T-cell (primary cell): ENCODE results near the gene KCTD10. TPM values are rescaled to one million over a fixed set of nuclear protein-coding genes. Genes with fewer than 3 reads are reported as not detected.
A peak's percentile ranks its signal among the peaks of the same experiment; 100 is the strongest.

Source experiments
- ATAC-seq, 4 experiments: fragments of 200-7000 bp in 3 of 4; fragments of 150-1000 bp in 1 of 4; cut with Tn5 transposase; replicated peaks in 1 of 4; 1 replicate in 3 of 4; 2 replicates in 1 of 4; pipeline ENCODE4 v1.10.0; 2021; ENCODE audit warnings: moderate library complexity in 3 of 4, mild to moderate bottlenecking in 2 of 4, moderate number of reproducible peaks in 1 of 4
- CTCF ChIA-PET, 2 donors: fragments of 300-600 bp; sonication (Branson Sonifier 250); formaldehyde crosslinking; loops; one replicate each; lab custom pipeline; 2022; ENCODE audit warnings: antibody characterized with exemption in 2 of 2; lab: Charles Lee
- POLR2A ChIA-PET, 2 donors: fragments of 300-600 bp; sonication (Branson Sonifier 250); formaldehyde crosslinking; loops; one replicate each; lab custom pipeline; 2022; ENCODE audit warnings: antibody characterized with exemption in 2 of 2; lab: Charles Lee
- DNase-seq, 35 experiments: peaks; one replicate each; pipeline versions ENCODE4 v3.0.0 to v3.0.0-alpha.2; 2013 to 2023
- H3K27ac ChIP-seq: one replicate; pipeline ENCODE4 v1.5.1; 2013; ENCODE audit warnings: low read length
- H3K27me3 ChIP-seq, 2 experiments: replicated peaks in 1 of 2; 1 replicate in 1 of 2; 2 replicates in 1 of 2; pipeline versions ENCODE4 v1.6.1 to v1.7.0; 2013; ENCODE audit warnings: low read length in 1 of 2, mixed read lengths in 1 of 2; ENCODE audit not compliant: control insufficient read depth in 2 of 2, insufficient read depth in 2 of 2; ENCODE audit errors: extremely low read depth in 1 of 2
- H3K36me3 ChIP-seq, 2 donors: 1 replicate in 1 of 2; 2 replicates in 1 of 2; pipeline versions ENCODE4 v1.6.1 to v1.7.0; 2013; ENCODE audit warnings: low read length in 1 of 2; ENCODE audit not compliant: control insufficient read depth in 2 of 2, insufficient read depth in 1 of 2; ENCODE audit errors: extremely low read depth in 1 of 2
- H3K4me1 ChIP-seq, 2 experiments: 1 replicate in 1 of 2; 2 replicates in 1 of 2; pipeline versions ENCODE4 v1.6.1 to v1.7.0; 2013; ENCODE audit warnings: low read length in 2 of 2, mixed read lengths in 1 of 2; ENCODE audit not compliant: insufficient read depth in 2 of 2, control insufficient read depth in 1 of 2; ENCODE audit errors: extremely low read depth in 1 of 2
- H3K4me3 ChIP-seq, 2 donors: 1 replicate in 1 of 2; 2 replicates in 1 of 2; pipeline versions ENCODE4 v1.5.1 to v1.7.0; 2013; ENCODE audit warnings: mild to moderate bottlenecking in 2 of 2, low read length in 1 of 2, moderate library complexity in 1 of 2; ENCODE audit not compliant: control insufficient read depth in 1 of 2; ENCODE audit errors: extremely low read depth in 1 of 2
- H3K9me3 ChIP-seq: 2 replicates; pipeline ENCODE4 v1.7.0; 2013
- H3K27ac Mint-ChIP-seq, 2 donors: one replicate each; pipeline ENCODE4 v1.8.0; 2020 to 2021; ENCODE audit warnings: mild to moderate bottlenecking in 2 of 2, mixed read lengths in 2 of 2
- H3K27me3 Mint-ChIP-seq, 2 donors: one replicate each; pipeline ENCODE4 v1.8.0; 2021 to 2022; ENCODE audit warnings: mixed read lengths in 2 of 2
- H3K36me3 Mint-ChIP-seq: one replicate; pipeline ENCODE4 v1.8.0; 2021; ENCODE audit warnings: mixed read lengths
- H3K4me1 Mint-ChIP-seq, 3 donors: one replicate each; pipeline ENCODE4 v1.8.0; 2020 to 2022; ENCODE audit warnings: mixed read lengths in 3 of 3, mild to moderate bottlenecking in 1 of 3
- H3K4me3 Mint-ChIP-seq, 3 donors: one replicate each; pipeline ENCODE4 v1.8.0; 2020 to 2022; ENCODE audit warnings: mild to moderate bottlenecking in 3 of 3, mixed read lengths in 3 of 3, moderate library complexity in 3 of 3
- H3K9me3 Mint-ChIP-seq, 3 donors: one replicate each; pipeline ENCODE4 v1.8.0; 2020 to 2022; ENCODE audit warnings: mixed read lengths in 3 of 3
- WGBS: methylation state at CpG from one replicate; pipeline ENCODE4 v1.1.5; 2013; ENCODE audit warnings: missing lambda C conversion rate; ENCODE audit not compliant: insufficient coverage; 5-methylcytosine and 5-hydroxymethylcytosine counted together
- total RNA-seq, 35 experiments: library from RNA in 6 of 35; stranded (reverse) in 6 of 35; fragments of 120-200 nt in 1 of 35; gene quantifications; one replicate each; pipeline versions ENCODE4 v1.2.1 to v1.2.4 and lab custom pipeline; 2013 to 2026

KCTD10 gene
- total RNA-seq, 5 donors from 2014 or later (not counting 1 experiment from before 2014, with no cell fraction given) = 28.1 to 30.8 (median 28.6) TPM

DNA sequence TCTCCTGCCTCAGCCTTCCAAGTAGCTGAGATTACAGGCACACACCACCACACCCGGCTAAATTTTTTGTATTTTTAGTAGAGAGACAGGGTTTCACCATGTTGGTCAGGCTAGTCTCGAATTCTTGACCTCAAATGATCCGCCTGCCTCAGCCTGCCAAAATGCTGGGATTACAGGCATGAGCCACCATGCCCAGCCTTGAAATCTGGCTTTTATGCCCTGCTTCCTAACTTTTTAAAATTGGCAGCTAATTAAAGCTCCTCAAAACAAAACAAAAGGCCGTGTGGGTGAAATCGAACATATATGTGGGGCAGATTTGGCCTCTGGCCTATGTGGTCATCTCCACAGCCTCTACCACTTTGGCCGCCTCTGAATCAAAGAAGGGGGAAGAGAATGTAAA, 37.9 kb downstream of the KCTD10 start:
- H3K27me3 Mint-ChIP-seq = no peaks in the 10 kb centered on the region
- Histone ChIP-seq H3K4me1 (no peaks in the 10 kb centered on the region), H3K27ac (no peak overlapping the region), H3K36me3 (peaks cover 0 to 2% of the 10 kb centered on the region in 2 donors), H3K27me3 (peaks cover 0 to 3% of the 10 kb centered on the region in 2 experiments), H3K4me3 (no peak overlapping the region), H3K9me3 (no peaks in the 10 kb centered on the region)
- WGBS = 92% methylated on average over 2 of the region's 6 CpGs
- peaks cover 8% of the 10 kb centered on the region for H3K36me3 Mint-ChIP-seq
- CTCF ChIA-PET = interaction anchor here in 1 of 2 donors (1.3 kb wide), 1 partner anchor 11 kb away, joined by 3 read pairs; no protein-coding TSS in a partner anchor
- no peak overlapping the region for H3K27ac Mint-ChIP-seq
- no peak for DNase-seq
- H3K9me3 Mint-ChIP-seq = no peaks in the 10 kb centered on the region
- POLR2A ChIA-PET = no interaction called here
- no peak for ATAC-seq
- no peak overlapping the region for H3K4me3 Mint-ChIP-seq
- H3K4me1 Mint-ChIP-seq = no peaks in the 10 kb centered on the region

DNA sequence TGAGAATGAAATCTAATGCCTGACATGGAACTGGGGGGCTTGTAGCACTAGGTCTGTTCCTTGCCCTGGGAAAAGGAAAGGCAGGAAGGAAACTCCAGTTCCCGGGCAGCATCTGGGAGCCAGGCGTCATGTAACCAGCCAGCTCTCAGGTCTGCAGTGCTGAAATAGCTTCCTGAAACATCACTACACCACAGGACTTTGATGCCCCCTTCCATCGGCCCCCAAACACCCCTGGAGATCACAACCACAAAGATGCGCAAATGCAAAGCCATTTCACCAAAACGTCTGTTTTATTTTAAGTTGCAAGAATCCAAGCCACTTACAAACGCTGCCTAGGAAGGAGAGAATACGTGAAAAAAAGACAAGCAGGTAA, 40.9 kb downstream of the KCTD10 start:
- H3K9me3 ChIP-seq = no peaks in the 10 kb centered on the region
- ChIA-PET POLR2A (no interaction called here), CTCF (interaction anchor here in 1 of 2 donors (1.2 kb wide), 1 partner anchor 10 kb away, joined by 3 read pairs; no protein-coding TSS in a partner anchor)
- Mint-ChIP-seq H3K4me3 (no peak overlapping the region), H3K27ac (no peak overlapping the region), H3K4me1 (peaks cover 8 to 14% (median 11%) of the 10 kb centered on the region in 3 donors), H3K27me3 (no peaks in the 10 kb centered on the region), H3K9me3 (no peaks in the 10 kb centered on the region), H3K36me3 (no peaks in the 10 kb centered on the region)
- no peaks in the 10 kb centered on the region for H3K36me3 ChIP-seq
- WGBS = 80% methylated on average over 1 of the region's 7 CpGs
- H3K27ac ChIP-seq = no peak overlapping the region
- ATAC-seq = no peak
- H3K4me1 ChIP-seq = peaks cover 0 to 10% of the 10 kb centered on the region in 2 experiments
- no peak overlapping the region for H3K4me3 ChIP-seq
- DNase-seq = no peak
- H3K27me3 ChIP-seq = peaks cover 0 to 3% of the 10 kb centered on the region in 2 experiments

DNA sequence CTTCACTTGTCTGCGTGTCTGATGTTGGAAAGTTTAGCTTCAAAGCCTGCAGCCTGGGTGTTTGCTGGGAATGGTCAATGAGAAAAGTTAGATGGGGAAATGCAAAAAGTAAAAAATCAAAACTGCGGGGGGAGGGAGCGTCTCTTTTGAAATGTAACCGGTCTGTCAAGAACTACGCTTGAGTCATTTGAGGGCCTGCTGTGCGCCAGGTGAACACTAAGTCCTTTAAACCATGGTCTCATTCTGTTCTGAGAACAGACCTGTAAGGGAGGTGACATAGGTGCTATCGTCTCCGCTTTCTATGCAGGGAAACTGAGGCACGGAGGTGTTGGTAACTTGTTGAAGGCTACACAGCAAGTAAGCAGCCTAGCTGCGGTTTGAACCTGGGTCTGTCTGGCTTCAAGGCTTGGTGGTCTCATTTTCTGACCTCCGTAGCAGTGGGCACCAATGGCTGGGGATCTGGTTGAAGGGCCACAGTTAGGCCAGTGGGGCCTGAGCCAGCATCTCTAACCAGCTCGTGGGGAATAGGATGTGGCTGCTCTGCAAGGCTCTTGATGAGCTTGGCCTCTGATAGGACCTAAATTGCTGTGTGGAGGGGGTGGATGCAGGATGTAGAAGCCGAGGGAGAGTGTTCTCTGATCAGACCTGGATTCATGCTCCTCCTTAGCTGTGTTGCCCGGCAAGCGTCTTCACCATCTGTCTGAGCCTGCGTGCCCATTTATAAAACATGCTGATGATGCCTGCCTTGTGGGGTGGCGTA, 41.5 kb downstream of the KCTD10 start:
- H3K27me3 Mint-ChIP-seq = no peaks in the 10 kb centered on the region
- CTCF ChIA-PET = interaction anchor here in 1 of 2 donors (1.2 kb wide), 1 partner anchor 11 kb away, joined by 3 read pairs; no protein-coding TSS in a partner anchor
- POLR2A ChIA-PET = no interaction called here

DNA sequence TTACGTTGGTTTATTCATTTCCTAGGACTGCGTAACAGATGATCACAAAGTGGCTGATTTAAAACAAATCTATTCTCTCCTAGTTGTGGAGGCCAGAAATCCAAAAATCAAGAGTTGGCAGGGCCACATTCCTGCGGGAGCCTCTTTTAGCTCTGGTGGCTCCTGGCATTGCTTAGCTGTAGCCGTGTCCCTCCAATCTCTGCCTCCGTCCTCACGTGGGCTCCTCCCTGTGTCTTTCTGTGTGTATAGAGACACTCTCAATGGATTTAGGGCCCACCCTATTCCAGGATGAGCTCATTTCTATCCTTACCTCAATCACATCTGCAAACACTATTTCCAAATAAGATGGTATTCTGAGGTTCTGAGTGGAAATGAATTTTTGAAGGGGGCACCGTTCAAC, 42.5 kb downstream of the KCTD10 start:
- 100% methylated on average over 3 of the region's 7 CpGs for WGBS
- no peaks in the 10 kb centered on the region for H3K9me3 Mint-ChIP-seq

More for the DNA sequence above, 41.5 kb downstream of the KCTD10 start:
- Mint-ChIP-seq H3K36me3 (no peaks in the 10 kb centered on the region), H3K4me1 (peaks cover 8 to 14% (median 11%) of the 10 kb centered on the region in 3 donors), H3K4me3 (no peak overlapping the region), H3K27ac (no peak overlapping the region), H3K9me3 (no peaks in the 10 kb centered on the region)
- H3K4me1 ChIP-seq = peaks cover 0 to 10% of the 10 kb centered on the region in 2 experiments
- H3K36me3 ChIP-seq = no peaks in the 10 kb centered on the region
- 86% methylated on average over 16 of the region's 17 CpGs for WGBS
- DNase-seq (no peak), ATAC-seq (no peak)
- H3K4me3 ChIP-seq = no peak overlapping the region
- peaks cover 0 to 3% of the 10 kb centered on the region in 2 experiments for H3K27me3 ChIP-seq
- H3K27ac ChIP-seq = no peak overlapping the region
- H3K9me3 ChIP-seq = no peaks in the 10 kb centered on the region

DNA sequence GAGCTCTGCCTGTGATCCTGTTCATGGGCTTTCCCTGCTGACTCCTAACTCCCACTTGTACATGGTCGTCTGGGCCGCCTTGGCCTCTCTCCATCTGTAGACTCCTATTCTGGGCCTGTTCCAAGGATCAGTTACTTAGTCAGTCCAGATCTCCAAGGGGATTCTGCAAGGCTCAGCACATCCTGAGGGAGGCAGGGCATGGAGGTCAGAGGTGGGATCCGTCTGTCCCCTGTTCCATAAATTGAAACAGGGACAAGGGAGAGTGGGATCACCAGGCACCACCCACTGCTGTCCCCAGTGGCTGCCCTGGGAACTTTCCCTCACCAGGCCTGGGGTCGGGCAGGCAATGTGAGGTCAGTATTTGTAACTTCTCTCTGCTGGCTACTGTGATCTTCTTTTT, 43.5 kb downstream of the KCTD10 start:
- no peak for DNase-seq
- Mint-ChIP-seq H3K4me1 (peaks cover 8 to 14% (median 11%) of the 10 kb centered on the region in 3 donors), H3K4me3 (no peak overlapping the region)

More for the DNA sequence above, 42.5 kb downstream of the KCTD10 start:
- no peaks in the 10 kb centered on the region for H3K36me3 ChIP-seq
- no peaks in the 10 kb centered on the region for H3K9me3 ChIP-seq
- no peak overlapping the region for H3K4me3 ChIP-seq
- peaks cover 0 to 3% of the 10 kb centered on the region in 2 experiments for H3K27me3 ChIP-seq
- no peaks in the 10 kb centered on the region for H3K27me3 Mint-ChIP-seq
- no peak overlapping the region for H3K27ac Mint-ChIP-seq
- ChIA-PET CTCF (interaction anchor here in 1 of 2 donors (0.6 kb wide), 1 partner anchor 371 kb away, joined by 3 read pairs; no protein-coding TSS in a partner anchor), POLR2A (no interaction called here)
- ATAC-seq (no peak), DNase-seq (no peak)
- H3K4me3 Mint-ChIP-seq = no peak overlapping the region
- peaks cover 0 to 10% of the 10 kb centered on the region in 2 experiments for H3K4me1 ChIP-seq
- peaks cover 8 to 14% (median 11%) of the 10 kb centered on the region in 3 donors for H3K4me1 Mint-ChIP-seq
- no peaks in the 10 kb centered on the region for H3K36me3 Mint-ChIP-seq
- H3K27ac ChIP-seq = no peak overlapping the region

DNA sequence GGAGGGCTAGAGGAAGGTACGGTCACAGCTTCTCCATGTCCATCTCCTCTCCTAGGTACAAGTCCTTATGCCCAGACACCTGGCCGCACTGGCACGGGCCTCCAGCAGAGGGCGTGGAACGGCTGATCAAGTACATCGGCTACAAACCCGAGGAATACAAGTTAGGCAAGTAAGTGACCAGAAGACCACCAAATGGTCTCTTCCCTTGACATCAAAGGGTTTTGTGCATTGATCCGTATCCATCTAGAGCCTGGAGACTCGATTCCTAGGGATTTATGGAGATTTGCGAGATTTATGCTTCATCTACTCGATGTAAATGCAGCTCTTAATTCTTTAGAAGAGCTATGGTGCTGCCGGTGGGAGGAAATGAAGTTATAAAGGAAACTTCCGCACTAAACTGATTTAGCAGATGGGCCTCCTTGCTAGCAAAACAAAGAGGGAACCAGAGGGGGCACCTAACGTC, 44.2 kb downstream of the KCTD10 start:
- no peaks in the 10 kb centered on the region for H3K27me3 Mint-ChIP-seq
- Histone ChIP-seq H3K27me3 (peaks cover 0 to 3% of the 10 kb centered on the region in 2 experiments), H3K4me3 (no peak overlapping the region), H3K4me1 (peaks cover 0 to 10% of the 10 kb centered on the region in 2 experiments), H3K9me3 (no peaks in the 10 kb centered on the region), H3K36me3 (no peaks in the 10 kb centered on the region), H3K27ac (no peak overlapping the region)
- H3K4me1 Mint-ChIP-seq = peaks cover 8 to 14% (median 11%) of the 10 kb centered on the region in 3 donors
- WGBS = 26% methylated on average over 9 of the region's 14 CpGs
- no peaks in the 10 kb centered on the region for H3K9me3 Mint-ChIP-seq
- DNase-seq = peak; percentile 35 to 81 (median 71)
- ChIA-PET CTCF (interaction anchor here (0.5 to 1.5 kb wide), 10 partner anchors 11 to 454 kb away, joined by 3 to 11 read pairs (median 4); partner anchors contain the start of genes KCTD10 (in 1 of the 2), MVK (in 1 of the 2) and UBE3B (in 1 of the 2)), POLR2A (no interaction called here)
- peak; percentile 70 to 81 (median 78) for ATAC-seq
- H3K27ac Mint-ChIP-seq = peak overlapping the region; percentile 83 to 92
- H3K4me3 Mint-ChIP-seq = peak overlapping the region in 2 of 3 donors; percentile 34 to 53
- H3K36me3 Mint-ChIP-seq = no peaks in the 10 kb centered on the region

More for the DNA sequence above, 43.5 kb downstream of the KCTD10 start:
- ChIA-PET CTCF (interaction anchor here (0.5 to 1.5 kb wide), 10 partner anchors 12 to 453 kb away, joined by 3 to 8 read pairs (median 3); partner anchors contain the start of genes KCTD10 (in 1 of the 2), MVK (in 1 of the 2) and UBE3B (in 1 of the 2)), POLR2A (interaction anchor here in 1 of 2 donors (0.6 kb wide), 1 partner anchor 546 kb away, joined by 7 read pairs; no protein-coding TSS in a partner anchor)
- Histone ChIP-seq H3K27me3 (peaks cover 0 to 3% of the 10 kb centered on the region in 2 experiments), H3K4me3 (no peak overlapping the region), H3K36me3 (no peaks in the 10 kb centered on the region), H3K9me3 (no peaks in the 10 kb centered on the region), H3K4me1 (peaks cover 0 to 10% of the 10 kb centered on the region in 2 experiments), H3K27ac (no peak overlapping the region)
- Mint-ChIP-seq H3K27ac (peak overlapping the region in 1 of 2 donors; percentile 83), H3K27me3 (no peaks in the 10 kb centered on the region), H3K36me3 (no peaks in the 10 kb centered on the region), H3K9me3 (no peaks in the 10 kb centered on the region)
- no peak for ATAC-seq
- 80% methylated on average over 1 of the region's 4 CpGs for WGBS
